Stimulated activated naive CD4-positive, alpha-beta T cell treated with Interleukin-2 at 50 U/mL for 16 hours (primary cell): ENCODE results near the gene CYBA.
"Not testable (repeated sequence)": the region's sequence is repeated elsewhere in the genome, so short reads cannot be mapped to it uniquely, and the experiment has no call there.

Experiments used
- DNase-seq: peaks from one replicate; lab custom pipeline; 2025; lab: John Stamatoyannopoulos, UW

Gene CYBA

GRCh38 chr16:88686062-88686438, 35.2 kb upstream of the CYBA start:
- peak; percentile 47 for DNase-seq

GRCh38 chr16:88685156-88686061, 34.6 kb upstream of the CYBA start:
- peak; percentile 64 for DNase-seq

GRCh38 chr16:88684569-88685155, 33.8 kb upstream of the CYBA start:
- DNase-seq, result no peak

GRCh38 chr16:88681709-88682451, 31.0 kb upstream of the CYBA start:
- peak; percentile 68 for DNase-seq

GRCh38 chr16:88681084-88681680, 30.3 kb upstream of the CYBA start:
- DNase-seq, result peak; percentile 31

- DNase-seq, result no peak
Measured at GRCh38 chr16:88680554-88681083, 29.8 kb upstream of the CYBA start.

GRCh38 chr16:88678224-88678979, 27.5 kb upstream of the CYBA start:
- no peak for DNase-seq

GRCh38 chr16:88677721-88678120, 26.9 kb upstream of the CYBA start:
- no peak for DNase-seq

- DNase-seq, result no peak
Measured at GRCh38 chr16:88676502-88677242, 25.8 kb upstream of the CYBA start.

GRCh38 chr16:88673716-88674379, 23.0 kb upstream of the CYBA start:
- DNase-seq, result no peak

GRCh38 chr16:88672776-88673175, 21.9 kb upstream of the CYBA start:
- no peak for DNase-seq

- DNase-seq, result no peak
Measured at GRCh38 chr16:88671806-88672205, 21.0 kb upstream of the CYBA start.

GRCh38 chr16:88669980-88670379, 19.1 kb upstream of the CYBA start:
- no peak for DNase-seq

- DNase-seq, result not testable (repeated sequence)
Measured at GRCh38 chr16:88669493-88669892, 18.6 kb upstream of the CYBA start.

- DNase-seq, result no peak
Measured at GRCh38 chr16:88667461-88667860, 16.6 kb upstream of the CYBA start.

GRCh38 chr16:88665570-88665969, 14.7 kb upstream of the CYBA start:
- no peak for DNase-seq

GRCh38 chr16:88665148-88665547, 14.3 kb upstream of the CYBA start:
- DNase-seq, result no peak

GRCh38 chr16:88662843-88663606, 12.2 kb upstream of the CYBA start, which contains the start of gene MVD:
TSS of gene MVD (minus strand) at chr16:88663091. CDS start at chr16:88663080, 11 bp downstream.
- DNase-seq, result peak; percentile 94

- DNase-seq, result peak; percentile 18
Measured at GRCh38 chr16:88662222-88662842, 11.5 kb upstream of the CYBA start.
